ENCODE data around the gene PDE3A. TPM values are rescaled to one million over a fixed set of nuclear protein-coding genes. Genes with fewer than 3 reads are reported as not detected.

Gene PDE3A
- total RNA-seq, 2 experiments from 2014 or later: not detected

- no peaks in the 10 kb centered on the region for H3K9me3 ChIP-seq (ENCODE audit: low read length)
- no peak overlapping the region for H3K4me3 ChIP-seq (ENCODE audit: low read depth, low read length, poor library complexity, severe bottlenecking)
- no TSS peak for BruUV-seq (replicated peaks)
- H3K79me2 ChIP-seq (ENCODE audit: insufficient read depth, low read depth, low read length): no peaks in the 10 kb centered on the region
- no peaks in the 10 kb centered on the region for H3K9me2 ChIP-seq (ENCODE audit: insufficient read depth, low read length)
- no peak overlapping the region for H2AFZ ChIP-seq (ENCODE audit: low read length)
- no peak overlapping the region for H3K4me2 ChIP-seq (ENCODE audit: low read length)
- ChIA-PET POLR2A (interaction anchor here (1.5 kb wide), 1 partner anchor 11 kb away, joined by 3 read pairs; no protein-coding TSS in a partner anchor), CTCF (ENCODE audit: unreplicated experiment) (no interaction called here)
- TF ChIP-seq EZH2phosphoT487 (IDR thresholded peaks at IDR 0.05; ENCODE audit: borderline replicate concordance, low read depth, low read length): no peak
- TF ChIP-seq, protein P1, sequence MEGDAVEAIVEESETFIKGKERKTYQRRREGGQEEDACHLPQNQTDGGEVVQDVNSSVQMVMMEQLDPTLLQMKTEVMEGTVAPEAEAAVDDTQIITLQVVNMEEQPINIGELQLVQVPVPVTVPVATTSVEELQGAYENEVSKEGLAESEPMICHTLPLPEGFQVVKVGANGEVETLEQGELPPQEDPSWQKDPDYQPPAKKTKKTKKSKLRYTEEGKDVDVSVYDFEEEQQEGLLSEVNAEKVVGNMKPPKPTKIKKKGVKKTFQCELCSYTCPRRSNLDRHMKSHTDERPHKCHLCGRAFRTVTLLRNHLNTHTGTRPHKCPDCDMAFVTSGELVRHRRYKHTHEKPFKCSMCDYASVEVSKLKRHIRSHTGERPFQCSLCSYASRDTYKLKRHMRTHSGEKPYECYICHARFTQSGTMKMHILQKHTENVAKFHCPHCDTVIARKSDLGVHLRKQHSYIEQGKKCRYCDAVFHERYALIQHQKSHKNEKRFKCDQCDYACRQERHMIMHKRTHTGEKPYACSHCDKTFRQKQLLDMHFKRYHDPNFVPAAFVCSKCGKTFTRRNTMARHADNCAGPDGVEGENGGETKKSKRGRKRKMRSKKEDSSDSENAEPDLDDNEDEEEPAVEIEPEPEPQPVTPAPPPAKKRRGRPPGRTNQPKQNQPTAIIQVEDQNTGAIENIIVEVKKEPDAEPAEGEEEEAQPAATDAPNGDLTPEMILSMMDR (conservative IDR thresholded peaks at IDR 0.05; ENCODE audit: low read length): no peak
- H4K20me1 ChIP-seq (ENCODE audit: insufficient read depth, low read length): no peaks in the 10 kb centered on the region
- intact Hi-C loops (cut with micrococcal nuclease; ENCODE audit: unreplicated experiment): no loop called here
- H3K27ac ChIP-seq (ENCODE audit: low read depth, low read length, poor library complexity, severe bottlenecking): no peak overlapping the region
- H3K4me1 ChIP-seq (ENCODE audit: insufficient read depth, low read length, poor library complexity, severe bottlenecking): no peaks in the 10 kb centered on the region
- H3K36me3 ChIP-seq (ENCODE audit: insufficient read depth, low read length): no peaks in the 10 kb centered on the region
- no peak for DNase-seq (ENCODE audit: low spot score)
These were observed 34.9 kb downstream of the PDE3A start for GRCh38 chr12:20403230-20403629.

DNA sequence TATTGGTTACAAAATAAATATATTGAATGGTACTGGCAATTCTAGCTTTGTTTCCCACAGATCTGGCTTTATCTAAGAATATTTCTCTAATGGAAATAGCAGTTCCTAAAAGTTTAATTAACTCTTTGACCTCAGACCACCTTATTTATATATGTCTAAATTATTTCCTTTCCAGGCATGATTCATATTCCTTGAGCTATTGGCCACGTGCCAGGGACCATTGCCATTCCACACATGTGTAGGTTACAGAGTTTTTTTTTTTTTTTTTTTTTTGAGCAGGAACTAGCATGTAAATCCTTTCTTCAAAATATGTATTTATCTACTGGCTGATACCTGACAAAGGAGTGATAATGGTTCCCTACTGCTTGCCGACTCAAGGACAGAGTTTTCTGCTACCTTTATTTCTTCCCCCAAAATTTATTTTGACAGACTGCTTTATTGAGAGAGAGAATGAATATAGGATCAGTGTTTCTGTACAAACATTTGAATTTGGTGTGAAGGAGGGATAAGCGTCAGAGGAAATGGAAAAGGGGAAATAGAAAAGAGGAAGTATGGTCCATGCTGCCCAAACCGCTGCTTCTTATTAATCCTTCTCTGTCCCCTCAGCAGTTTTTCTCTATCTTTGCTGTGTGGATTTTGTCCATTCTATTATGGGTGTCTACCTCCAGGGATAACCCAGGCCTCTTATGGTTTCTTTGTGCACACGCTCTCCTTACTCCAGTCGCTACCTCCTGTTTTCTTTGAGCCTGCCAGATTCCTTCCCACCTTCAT is 36.4 kb downstream of the PDE3A start:
- Histone ChIP-seq H4K20me1 (ENCODE audit: insufficient read depth, low read length) (no peaks in the 10 kb centered on the region), H3K79me2 (ENCODE audit: insufficient read depth, low read depth, low read length) (no peaks in the 10 kb centered on the region), H3K4me3 (ENCODE audit: low read depth, low read length, poor library complexity, severe bottlenecking) (no peak overlapping the region), H2AFZ (ENCODE audit: low read length) (no peak overlapping the region), H3K9me2 (ENCODE audit: insufficient read depth, low read length) (no peaks in the 10 kb centered on the region), H3K4me1 (ENCODE audit: insufficient read depth, low read length, poor library complexity, severe bottlenecking) (no peaks in the 10 kb centered on the region), H3K9me3 (ENCODE audit: low read length) (no peaks in the 10 kb centered on the region), H3K36me3 (ENCODE audit: insufficient read depth, low read length) (no peaks in the 10 kb centered on the region), H3K4me2 (ENCODE audit: low read length) (no peak overlapping the region), H3K27ac (ENCODE audit: low read depth, low read length, poor library complexity, severe bottlenecking) (no peak overlapping the region)
- intact Hi-C loops (cut with micrococcal nuclease; ENCODE audit: unreplicated experiment): no loop called here
- ChIA-PET CTCF (ENCODE audit: unreplicated experiment) (no interaction called here), POLR2A (interaction anchor here (1.5 kb wide), 1 partner anchor 13 kb away, joined by 3 read pairs; no protein-coding TSS in a partner anchor)
- no peak for TF ChIP-seq EZH2phosphoT487 (IDR thresholded peaks at IDR 0.05; ENCODE audit: borderline replicate concordance, low read depth, low read length)
- TF ChIP-seq, protein P1 (conservative IDR thresholded peaks at IDR 0.05; ENCODE audit: low read length): no peak
- no peak for DNase-seq (ENCODE audit: low spot score)
- BruUV-seq (replicated peaks): no TSS peak
